Fibroblast of mammary gland (primary cell): ENCODE results near the gene VPS8.

Experiments used
- DNase-seq: peaks from one replicate; pipeline ENCODE4 v3.0.0-alpha.2; 2010; ENCODE audit warnings: low read depth
- H3K4me3 ChIP-seq: 2 replicates; pipeline ENCODE4 v1.5.1; 2011; ENCODE audit warnings: low read depth, mild to moderate bottlenecking, low read length, moderate library complexity; ENCODE audit not compliant: control insufficient read depth
- TF ChIP-seq, protein P1 (sequence below): conservative IDR thresholded peaks from 2 replicates; pipeline ENCODE4 v1.5.1; 2011; ENCODE audit warnings: low read depth, low read length, inconsistent platforms; ENCODE audit not compliant: control insufficient read depth, insufficient read depth

The VPS8 gene

DNA sequence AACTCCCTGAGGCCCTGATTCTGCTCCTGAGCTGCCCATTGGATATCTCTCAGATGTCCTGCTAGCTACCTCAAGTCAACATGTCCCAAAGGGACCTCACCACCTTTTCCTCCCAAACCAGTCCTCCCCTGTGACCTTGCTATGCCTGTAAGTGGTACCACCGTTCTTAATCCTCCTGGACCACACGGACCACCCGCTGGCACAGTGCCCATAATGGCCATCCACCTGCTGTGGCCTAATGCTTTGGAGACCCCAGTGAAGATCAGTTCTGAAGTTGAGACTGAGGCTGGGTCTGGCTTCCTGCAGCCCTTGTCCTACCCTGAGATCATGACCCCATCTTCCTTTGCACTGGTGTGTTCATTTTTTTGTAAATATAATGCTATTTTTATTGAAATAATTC is 15.0 kb upstream of the VPS8 start:
- no peak overlapping the region for H3K4me3 ChIP-seq
- no peak for DNase-seq
- TF ChIP-seq, protein P1, sequence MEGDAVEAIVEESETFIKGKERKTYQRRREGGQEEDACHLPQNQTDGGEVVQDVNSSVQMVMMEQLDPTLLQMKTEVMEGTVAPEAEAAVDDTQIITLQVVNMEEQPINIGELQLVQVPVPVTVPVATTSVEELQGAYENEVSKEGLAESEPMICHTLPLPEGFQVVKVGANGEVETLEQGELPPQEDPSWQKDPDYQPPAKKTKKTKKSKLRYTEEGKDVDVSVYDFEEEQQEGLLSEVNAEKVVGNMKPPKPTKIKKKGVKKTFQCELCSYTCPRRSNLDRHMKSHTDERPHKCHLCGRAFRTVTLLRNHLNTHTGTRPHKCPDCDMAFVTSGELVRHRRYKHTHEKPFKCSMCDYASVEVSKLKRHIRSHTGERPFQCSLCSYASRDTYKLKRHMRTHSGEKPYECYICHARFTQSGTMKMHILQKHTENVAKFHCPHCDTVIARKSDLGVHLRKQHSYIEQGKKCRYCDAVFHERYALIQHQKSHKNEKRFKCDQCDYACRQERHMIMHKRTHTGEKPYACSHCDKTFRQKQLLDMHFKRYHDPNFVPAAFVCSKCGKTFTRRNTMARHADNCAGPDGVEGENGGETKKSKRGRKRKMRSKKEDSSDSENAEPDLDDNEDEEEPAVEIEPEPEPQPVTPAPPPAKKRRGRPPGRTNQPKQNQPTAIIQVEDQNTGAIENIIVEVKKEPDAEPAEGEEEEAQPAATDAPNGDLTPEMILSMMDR = no peak

DNA sequence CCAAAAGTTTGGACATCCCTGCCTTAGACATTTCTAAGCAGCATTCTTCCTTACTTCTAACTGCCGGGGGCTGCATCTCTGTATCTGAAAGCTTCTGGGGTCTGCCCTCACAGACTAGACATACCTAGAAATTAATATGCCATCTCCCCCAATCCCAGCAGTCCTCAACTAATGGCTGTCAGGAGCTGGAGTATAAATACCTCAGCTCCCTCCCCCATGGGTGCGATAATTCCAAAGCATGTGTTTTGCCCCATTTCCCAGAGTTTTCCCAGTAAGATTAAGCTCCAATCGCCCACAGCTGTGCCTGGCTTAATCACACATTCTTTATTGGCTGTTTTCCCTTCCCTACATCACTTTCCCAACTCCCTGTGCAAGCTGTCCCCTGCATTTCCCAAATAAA is 13.8 kb upstream of the VPS8 start:
- DNase-seq = no peak
- TF ChIP-seq, protein P1 = no peak
- no peak overlapping the region for H3K4me3 ChIP-seq

DNA sequence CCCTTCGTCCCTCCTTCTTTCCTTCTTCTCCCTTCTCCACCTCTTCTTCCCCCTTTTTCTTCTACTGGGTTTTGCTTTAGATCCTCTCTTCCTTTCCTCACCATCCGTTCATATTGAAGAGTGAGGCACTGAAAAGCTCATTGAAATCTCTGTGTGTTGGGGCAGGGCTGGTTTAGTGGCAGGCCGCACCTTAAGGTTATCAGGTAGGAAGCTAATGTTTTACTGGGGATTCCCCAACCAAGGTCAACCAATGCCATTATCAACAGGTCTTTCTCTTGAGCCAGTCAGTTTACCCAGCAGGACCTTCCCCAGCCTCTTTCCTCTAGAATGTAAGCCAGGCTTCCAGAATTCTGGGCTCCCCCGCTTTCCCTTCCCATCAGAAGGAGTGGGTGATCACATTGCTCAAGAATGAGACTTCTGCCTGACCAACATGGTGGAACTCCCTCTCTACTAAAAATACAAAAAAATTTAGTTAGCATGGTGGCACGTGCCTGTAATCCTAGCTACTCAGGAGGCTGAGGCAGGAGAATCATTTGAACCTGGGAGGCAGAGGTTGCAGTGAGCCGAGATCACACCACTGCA is 11.5 kb upstream of the VPS8 start:
- no peak overlapping the region for H3K4me3 ChIP-seq
- DNase-seq = no peak
- TF ChIP-seq, protein P1 = no peak

- TF ChIP-seq, protein P1 = no peak
- no peak overlapping the region for H3K4me3 ChIP-seq
- no peak for DNase-seq
These were observed 10.7 kb upstream of the VPS8 start for GRCh38 chr3:184801241-184801785.

DNA sequence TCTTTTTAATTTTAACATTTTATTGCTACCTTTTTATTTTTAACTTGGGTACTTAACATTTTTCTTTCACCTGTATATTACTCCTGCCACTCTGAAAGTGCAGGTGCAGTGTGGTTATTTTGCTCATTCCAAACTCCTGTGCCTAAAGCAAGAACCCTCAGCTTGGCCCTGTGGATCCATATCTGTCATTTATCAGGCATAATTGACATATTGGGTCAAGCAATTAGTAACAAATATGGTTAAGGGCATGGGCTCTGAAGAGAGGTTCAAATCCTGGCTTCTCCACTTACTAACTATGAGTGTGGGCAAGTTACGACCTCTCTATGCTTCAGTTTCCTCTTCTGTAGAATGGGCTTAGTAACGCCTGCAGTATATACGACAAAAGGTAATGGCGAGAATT is 9.8 kb upstream of the VPS8 start:
- TF ChIP-seq, protein P1 = no peak
- DNase-seq = no peak
- no peak overlapping the region for H3K4me3 ChIP-seq

GRCh38 chr3:184804801-184805200 is 7.2 kb upstream of the VPS8 start:
- no peak for DNase-seq
- no peak overlapping the region for H3K4me3 ChIP-seq
- TF ChIP-seq, protein P1 = no peak
